NT2/D1 (cell line): Measurements from ENCODE around the gene ITSN1.

Experiments
- YY1 ChIP-seq: IDR thresholded peaks from 2 replicates; pipeline ENCODE4 v1.6.1; 2011; ENCODE audit not compliant: insufficient read length, insufficient read depth
- ZNF274 ChIP-seq: IDR thresholded peaks from 2 replicates; pipeline ENCODE4 v1.6.1; 2011; ENCODE audit warnings: mild to moderate bottlenecking, low read depth, low read length

DNA sequence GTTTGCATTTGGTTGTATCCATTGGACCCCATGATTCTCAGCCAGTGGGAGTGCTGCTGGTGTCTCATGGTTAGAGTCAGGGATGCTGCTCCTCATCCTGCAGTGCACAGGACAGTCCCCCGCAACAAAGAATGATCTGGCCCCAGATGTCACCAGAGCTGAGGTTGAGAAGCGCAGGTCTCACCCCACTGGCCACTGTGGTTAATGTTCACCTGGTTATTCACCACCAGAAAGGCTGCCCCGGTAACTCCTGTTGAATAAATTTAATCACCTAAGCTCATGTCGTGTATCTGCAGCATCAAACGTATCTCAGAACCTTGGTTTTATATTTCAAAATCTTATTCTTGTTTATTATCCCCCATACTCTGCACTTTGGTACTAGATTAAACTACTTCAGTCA lies 197.5 kb downstream of the ITSN1 start:
- TF ChIP-seq ZNF274, result no peak
- TF ChIP-seq YY1, result no peak
